Neural progenitor cell (in vitro differentiated cells): ENCODE measurements around the gene RHBDL2.

Source experiments
- CTCF ChIP-seq: fragments of 200-600 bp; sonication (generic); IDR thresholded peaks from 2 replicates; pipeline ENCODE4 v1.5.1; 2017; ENCODE audit warnings: antibody characterized with exemption, mild to moderate bottlenecking
- EZH2 ChIP-seq: fragments of 200-600 bp; sonication (generic); IDR thresholded peaks from 2 replicates; pipeline ENCODE4 v1.6.1; 2017; ENCODE audit warnings: antibody characterized with exemption, mild to moderate bottlenecking, moderate library complexity
- EZH2phosphoT487 ChIP-seq: fragments of 200-600 bp; sonication (generic); IDR thresholded peaks from 2 replicates; pipeline ENCODE4 v1.6.1; 2017; ENCODE audit warnings: antibody characterized with exemption

GRCh38 chr1:38918568-38918967 lies 23.1 kb downstream of the RHBDL2 start:
- TF ChIP-seq CTCF (no peak), EZH2phosphoT487 (no peak), EZH2 (no peak)
